ENCODE results near the gene LRRTM2.

LRRTM2 gene

GRCh38 chr5:138884094-138884493, 9.0 kb upstream of the LRRTM2 start:
- no peak for DNase-seq (ENCODE audit: low read depth)
- H3K4me3 ChIP-seq (ENCODE audit: low read depth, low read length), result no peak overlapping the region
- no peak for TF ChIP-seq CTCF (conservative IDR thresholded peaks at IDR 0.05; ENCODE audit: low read depth, low read length)

GRCh38 chr5:138883211-138883610, 8.1 kb upstream of the LRRTM2 start:
- no peak for DNase-seq (ENCODE audit: low read depth)
- no peak overlapping the region for H3K4me3 ChIP-seq (ENCODE audit: low read depth, low read length)
- no peak for TF ChIP-seq CTCF (conservative IDR thresholded peaks at IDR 0.05; ENCODE audit: low read depth, low read length)

- TF ChIP-seq CTCF (conservative IDR thresholded peaks at IDR 0.05; ENCODE audit: low read depth, low read length), result no peak
- DNase-seq (ENCODE audit: low read depth), result no peak
- H3K4me3 ChIP-seq (ENCODE audit: low read depth, low read length), result no peak overlapping the region
These were observed 3.5 kb upstream of the LRRTM2 start for GRCh38 chr5:138878437-138879235.

GRCh38 chr5:138876811-138877210, 1.7 kb upstream of the LRRTM2 start:
- no peak for DNase-seq (ENCODE audit: low read depth)
- TF ChIP-seq CTCF (conservative IDR thresholded peaks at IDR 0.05; ENCODE audit: low read depth, low read length), result no peak
- no peak overlapping the region for H3K4me3 ChIP-seq (ENCODE audit: low read depth, low read length)

GRCh38 chr5:138875946-138876345, 811 bp upstream of the LRRTM2 start:
- no peak overlapping the region for H3K4me3 ChIP-seq (ENCODE audit: low read depth, low read length)
- no peak for DNase-seq (ENCODE audit: low read depth)
- TF ChIP-seq CTCF (conservative IDR thresholded peaks at IDR 0.05; ENCODE audit: low read depth, low read length), result no peak

GRCh38 chr5:138875552-138875875, 379 bp upstream of the LRRTM2 start:
- peak overlapping the region; percentile 41 for H3K4me3 ChIP-seq (ENCODE audit: low read depth, low read length)
- no peak for DNase-seq (ENCODE audit: low read depth)
- TF ChIP-seq CTCF (conservative IDR thresholded peaks at IDR 0.05; ENCODE audit: low read depth, low read length), result no peak

- H3K4me3 ChIP-seq (ENCODE audit: low read depth, low read length), result no peak overlapping the region
- no peak for TF ChIP-seq CTCF (conservative IDR thresholded peaks at IDR 0.05; ENCODE audit: low read depth, low read length)
- no peak for DNase-seq (ENCODE audit: low read depth)
These were observed 894 bp downstream of the LRRTM2 start for GRCh38 chr5:138874241-138874640.

All from choroid plexus epithelial cell (primary cell).